Measurements from ENCODE around the gene SLC35B1. TPM values are rescaled to one million over a fixed set of nuclear protein-coding genes. Genes with fewer than 3 reads are reported as not detected.

SLC35B1 gene
- total and polyA plus RNA-seq, 10 of the 15 experiments (the other 5 are each of a cell fraction or from before 2014, with no cell fraction given): 40.0 to 113 (median 51.6) TPM

DNA sequence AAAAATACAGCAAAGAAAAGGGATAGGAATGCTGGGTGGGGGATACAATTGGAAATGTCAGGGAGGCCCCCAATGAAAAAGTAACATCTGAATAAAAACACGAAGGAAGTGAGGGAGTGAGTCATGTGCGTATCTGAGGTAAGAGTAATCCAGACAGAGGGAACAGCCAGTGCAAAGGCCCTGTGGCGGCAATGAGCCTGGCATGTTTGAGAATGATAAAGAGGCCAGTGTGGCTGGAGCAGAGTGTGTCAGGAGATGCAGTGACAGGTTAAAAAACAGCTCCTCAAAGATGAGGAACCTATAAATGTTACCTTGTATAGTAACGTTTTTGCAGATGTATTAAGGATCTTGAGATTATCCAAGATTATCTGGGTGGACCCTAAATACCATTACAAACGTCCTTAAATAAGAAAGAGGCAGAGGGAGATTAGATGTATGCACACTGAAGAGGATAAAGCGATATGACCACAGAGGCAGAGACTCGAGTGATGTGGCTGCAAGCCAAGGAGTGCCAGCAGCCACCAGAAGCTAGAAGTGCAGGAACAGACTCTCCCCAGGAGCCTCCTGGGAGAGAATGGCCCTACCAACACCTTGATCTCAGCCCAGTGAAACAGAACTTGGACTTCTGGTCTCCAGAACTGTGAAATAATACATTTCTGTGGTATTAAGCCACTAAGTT is 17.8 kb upstream of the SLC35B1 start:
- ATAC-seq (no peak), FAIRE-seq (no peak), DNase-seq (ENCODE audit: low read depth, low spot score) (no peak)
- ChIA-PET POLR2A (no interaction called here), SMC1A (ENCODE audit: uncharacterized antibody, unreplicated experiment) (no interaction called here), CTCF (interaction anchor here (1.2 to 1.8 kb wide), 2 partner anchors 17 to 53 kb away, joined by 3 to 5 read pairs; partner anchors contain the start of gene SLC35B1), RAD21 (ENCODE audit: unreplicated experiment) (no interaction called here)
- BruUV-seq (replicated peaks): no TSS peak
- H3K27ac ChIP-seq (ENCODE audit: control insufficient read depth, insufficient read depth): no peak overlapping the region
- H3K4me2 ChIP-seq (ENCODE audit: control insufficient read depth, insufficient read depth): no peak overlapping the region
- no peak overlapping the region for H2AFZ ChIP-seq (ENCODE audit: control insufficient read depth, low read depth, low read length)
- no peaks in the 10 kb centered on the region for H3K27me3 ChIP-seq (replicated peaks in 1 of 2; ENCODE audit: control insufficient read depth in 2 of 2, insufficient read depth in 2 of 2, low read length in 1 of 2)
- H3K36me3 ChIP-seq (ENCODE audit: control insufficient read depth in 2 of 2, insufficient read depth in 2 of 2, low read length in 1 of 2): peaks cover 4 to 14% of the 10 kb centered on the region in 2 experiments; a peak in 3 of 4 replicates
- H3K4me1 ChIP-seq (ENCODE audit: control insufficient read depth, insufficient read depth, low read length): no peaks in the 10 kb centered on the region
- no peaks in the 10 kb centered on the region; the same call in 1 of the 2 replicates for H4K20me1 ChIP-seq (ENCODE audit: control insufficient read depth, insufficient read depth)
- H3K9me3 ChIP-seq (replicated peaks; ENCODE audit: control insufficient read depth, insufficient read depth, low read length): no peaks in the 10 kb centered on the region; the same call in 2 of the 3 replicates
- intact Hi-C loops (cut with micrococcal nuclease; ENCODE audit: unreplicated experiment) (no loop called here), in situ Hi-C loops (cut with MboI) (no loop called here)
- no peaks in the 10 kb centered on the region for H3K79me2 ChIP-seq (ENCODE audit: control insufficient read depth, insufficient read depth, low read length)
- H3K9ac ChIP-seq (ENCODE audit: control insufficient read depth, insufficient read depth, low read length): no peak overlapping the region
- WGBS (ENCODE audit: insufficient coverage, insufficient replicate concordance, low lambda C conversion rate, missing lambda C conversion rate): 72% methylated on average over 7 of the region's 7 CpGs
- no peak overlapping the region for H3K4me3 ChIP-seq
- TF ChIP-seq, protein P1, sequence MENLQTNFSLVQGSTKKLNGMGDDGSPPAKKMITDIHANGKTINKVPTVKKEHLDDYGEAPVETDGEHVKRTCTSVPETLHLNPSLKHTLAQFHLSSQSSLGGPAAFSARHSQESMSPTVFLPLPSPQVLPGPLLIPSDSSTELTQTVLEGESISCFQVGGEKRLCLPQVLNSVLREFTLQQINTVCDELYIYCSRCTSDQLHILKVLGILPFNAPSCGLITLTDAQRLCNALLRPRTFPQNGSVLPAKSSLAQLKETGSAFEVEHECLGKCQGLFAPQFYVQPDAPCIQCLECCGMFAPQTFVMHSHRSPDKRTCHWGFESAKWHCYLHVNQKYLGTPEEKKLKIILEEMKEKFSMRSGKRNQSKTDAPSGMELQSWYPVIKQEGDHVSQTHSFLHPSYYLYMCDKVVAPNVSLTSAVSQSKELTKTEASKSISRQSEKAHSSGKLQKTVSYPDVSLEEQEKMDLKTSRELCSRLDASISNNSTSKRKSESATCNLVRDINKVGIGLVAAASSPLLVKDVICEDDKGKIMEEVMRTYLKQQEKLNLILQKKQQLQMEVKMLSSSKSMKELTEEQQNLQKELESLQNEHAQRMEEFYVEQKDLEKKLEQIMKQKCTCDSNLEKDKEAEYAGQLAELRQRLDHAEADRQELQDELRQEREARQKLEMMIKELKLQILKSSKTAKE (IDR thresholded peaks at IDR 0.05; ENCODE audit: low read depth, poor library complexity, severe bottlenecking): no peak
- TF ChIP-seq IRF3 (IDR thresholded peaks at IDR 0.05) (no peak), CBX5 (IDR thresholded peaks at IDR 0.05; ENCODE audit: low read depth) (no peak), TCF12 (IDR thresholded peaks at IDR 0.05; ENCODE audit: low read depth, low read length) (no peak), POLR2AphosphoS2 (IDR thresholded peaks at IDR 0.05; ENCODE audit: low read depth, low read length) (no peak), RCOR1 (conservative IDR thresholded peaks at IDR 0.05; ENCODE audit: low read depth, low read length) (no peak), ELK1 (IDR thresholded peaks at IDR 0.05; ENCODE audit: low read depth, low read length) (no peak), ZZZ3 (IDR thresholded peaks at IDR 0.05; ENCODE audit: control insufficient read depth, insufficient read length, low read depth) (no peak), HDAC2 (IDR thresholded peaks at IDR 0.05) (no peak), NBN (IDR thresholded peaks at IDR 0.05) (no peak), TARDBP (IDR thresholded peaks at IDR 0.05; ENCODE audit: borderline replicate concordance) (no peak), E2F8 (IDR thresholded peaks at IDR 0.05; ENCODE audit: low read depth, partially characterized antibody) (no peak)
- TF ChIP-seq, protein P2, sequence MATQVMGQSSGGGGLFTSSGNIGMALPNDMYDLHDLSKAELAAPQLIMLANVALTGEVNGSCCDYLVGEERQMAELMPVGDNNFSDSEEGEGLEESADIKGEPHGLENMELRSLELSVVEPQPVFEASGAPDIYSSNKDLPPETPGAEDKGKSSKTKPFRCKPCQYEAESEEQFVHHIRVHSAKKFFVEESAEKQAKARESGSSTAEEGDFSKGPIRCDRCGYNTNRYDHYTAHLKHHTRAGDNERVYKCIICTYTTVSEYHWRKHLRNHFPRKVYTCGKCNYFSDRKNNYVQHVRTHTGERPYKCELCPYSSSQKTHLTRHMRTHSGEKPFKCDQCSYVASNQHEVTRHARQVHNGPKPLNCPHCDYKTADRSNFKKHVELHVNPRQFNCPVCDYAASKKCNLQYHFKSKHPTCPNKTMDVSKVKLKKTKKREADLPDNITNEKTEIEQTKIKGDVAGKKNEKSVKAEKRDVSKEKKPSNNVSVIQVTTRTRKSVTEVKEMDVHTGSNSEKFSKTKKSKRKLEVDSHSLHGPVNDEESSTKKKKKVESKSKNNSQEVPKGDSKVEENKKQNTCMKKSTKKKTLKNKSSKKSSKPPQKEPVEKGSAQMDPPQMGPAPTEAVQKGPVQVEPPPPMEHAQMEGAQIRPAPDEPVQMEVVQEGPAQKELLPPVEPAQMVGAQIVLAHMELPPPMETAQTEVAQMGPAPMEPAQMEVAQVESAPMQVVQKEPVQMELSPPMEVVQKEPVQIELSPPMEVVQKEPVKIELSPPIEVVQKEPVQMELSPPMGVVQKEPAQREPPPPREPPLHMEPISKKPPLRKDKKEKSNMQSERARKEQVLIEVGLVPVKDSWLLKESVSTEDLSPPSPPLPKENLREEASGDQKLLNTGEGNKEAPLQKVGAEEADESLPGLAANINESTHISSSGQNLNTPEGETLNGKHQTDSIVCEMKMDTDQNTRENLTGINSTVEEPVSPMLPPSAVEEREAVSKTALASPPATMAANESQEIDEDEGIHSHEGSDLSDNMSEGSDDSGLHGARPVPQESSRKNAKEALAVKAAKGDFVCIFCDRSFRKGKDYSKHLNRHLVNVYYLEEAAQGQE (IDR thresholded peaks at IDR 0.05; ENCODE audit: low read depth, low read length): no peak
